GM12872 (cell line): Measurements from ENCODE around the gene OSBPL10.

Experiments
- TF ChIP-seq, protein P1 (sequence below): IDR thresholded peaks from 3 replicates; pipeline ENCODE4 v1.5.1; 2011; ENCODE audit warnings: low read depth, mild to moderate bottlenecking, low read length, moderate library complexity; ENCODE audit not compliant: insufficient read depth

The OSBPL10 gene

DNA sequence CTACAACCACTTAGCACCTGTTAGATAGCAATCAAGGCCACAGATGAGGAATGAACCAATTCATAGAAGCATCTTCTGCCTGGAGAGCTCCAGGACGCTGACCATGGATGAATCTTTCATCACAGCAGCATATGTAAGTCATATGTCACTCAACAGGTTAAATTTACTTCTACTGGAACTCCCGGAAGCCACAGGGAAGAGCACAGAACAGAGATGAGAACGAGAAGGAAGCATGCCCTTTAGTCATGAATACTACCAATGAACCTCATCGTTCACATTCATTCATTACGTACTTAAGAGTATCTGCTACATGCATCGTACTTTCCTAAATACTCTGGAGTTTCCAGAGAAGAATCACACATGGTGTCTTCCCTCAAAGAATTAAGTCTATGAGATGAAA is 255.5 kb downstream of the OSBPL10 start:
- TF ChIP-seq, protein P1, sequence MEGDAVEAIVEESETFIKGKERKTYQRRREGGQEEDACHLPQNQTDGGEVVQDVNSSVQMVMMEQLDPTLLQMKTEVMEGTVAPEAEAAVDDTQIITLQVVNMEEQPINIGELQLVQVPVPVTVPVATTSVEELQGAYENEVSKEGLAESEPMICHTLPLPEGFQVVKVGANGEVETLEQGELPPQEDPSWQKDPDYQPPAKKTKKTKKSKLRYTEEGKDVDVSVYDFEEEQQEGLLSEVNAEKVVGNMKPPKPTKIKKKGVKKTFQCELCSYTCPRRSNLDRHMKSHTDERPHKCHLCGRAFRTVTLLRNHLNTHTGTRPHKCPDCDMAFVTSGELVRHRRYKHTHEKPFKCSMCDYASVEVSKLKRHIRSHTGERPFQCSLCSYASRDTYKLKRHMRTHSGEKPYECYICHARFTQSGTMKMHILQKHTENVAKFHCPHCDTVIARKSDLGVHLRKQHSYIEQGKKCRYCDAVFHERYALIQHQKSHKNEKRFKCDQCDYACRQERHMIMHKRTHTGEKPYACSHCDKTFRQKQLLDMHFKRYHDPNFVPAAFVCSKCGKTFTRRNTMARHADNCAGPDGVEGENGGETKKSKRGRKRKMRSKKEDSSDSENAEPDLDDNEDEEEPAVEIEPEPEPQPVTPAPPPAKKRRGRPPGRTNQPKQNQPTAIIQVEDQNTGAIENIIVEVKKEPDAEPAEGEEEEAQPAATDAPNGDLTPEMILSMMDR = no peak

DNA sequence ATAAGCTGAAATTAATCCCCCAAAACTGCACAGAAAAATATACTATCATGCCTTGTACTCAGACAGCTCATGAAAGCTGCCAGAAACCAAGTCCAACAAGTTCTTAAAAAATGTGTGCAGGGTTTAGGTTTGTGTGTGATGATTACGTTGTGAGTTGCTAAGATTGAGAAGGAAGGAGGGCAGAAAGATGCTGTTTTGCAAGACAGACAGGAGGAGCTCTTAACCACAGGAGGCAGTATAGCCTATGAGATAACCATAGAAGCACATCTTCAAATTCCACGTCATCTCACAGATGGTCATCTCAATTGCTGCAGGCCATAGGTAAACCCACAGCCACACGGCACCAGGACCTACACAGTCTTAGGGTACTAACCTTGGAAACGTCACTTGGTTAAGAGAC is 256.4 kb downstream of the OSBPL10 start:
- TF ChIP-seq, protein P1 = peak; percentile 53

DNA sequence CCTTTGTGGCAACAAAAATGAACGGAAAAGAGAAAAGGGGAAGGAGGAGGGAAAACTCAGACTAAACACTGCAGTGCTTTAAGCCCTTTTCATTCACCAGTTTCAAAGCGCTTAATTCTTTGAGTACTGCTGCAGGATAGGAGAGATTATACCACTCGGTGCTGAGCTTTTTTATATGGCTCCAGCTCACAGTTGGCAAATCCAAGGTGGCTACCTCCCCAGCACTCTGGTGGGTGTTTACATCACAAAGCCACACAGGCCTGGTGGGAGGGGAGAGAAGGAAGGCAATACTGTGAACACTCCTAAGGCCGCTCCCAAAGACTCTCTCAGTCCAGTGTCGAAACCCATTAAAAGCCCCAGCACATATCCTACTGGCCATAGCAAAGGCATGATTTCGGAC is 256.9 kb downstream of the OSBPL10 start:
- TF ChIP-seq, protein P1 = no peak

DNA sequence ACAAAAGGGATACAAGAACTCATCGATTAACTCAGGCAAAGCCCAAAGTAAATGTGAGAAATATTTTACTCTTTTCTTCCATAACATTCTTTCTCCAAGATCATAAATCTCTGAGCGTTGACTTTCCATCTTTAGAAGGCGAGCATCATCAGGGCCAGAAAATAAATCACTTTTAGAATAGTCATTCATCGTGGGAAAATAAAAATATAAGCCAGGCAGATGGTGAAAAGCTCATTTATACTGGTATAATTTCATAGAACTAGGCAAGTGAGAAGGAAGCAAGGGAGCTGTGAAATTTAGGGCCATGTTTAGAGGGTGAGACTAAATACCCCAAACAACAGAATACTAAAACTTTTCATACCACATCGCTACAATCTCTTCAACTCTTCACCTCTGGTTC is 257.4 kb downstream of the OSBPL10 start:
- TF ChIP-seq, protein P1 = no peak

DNA sequence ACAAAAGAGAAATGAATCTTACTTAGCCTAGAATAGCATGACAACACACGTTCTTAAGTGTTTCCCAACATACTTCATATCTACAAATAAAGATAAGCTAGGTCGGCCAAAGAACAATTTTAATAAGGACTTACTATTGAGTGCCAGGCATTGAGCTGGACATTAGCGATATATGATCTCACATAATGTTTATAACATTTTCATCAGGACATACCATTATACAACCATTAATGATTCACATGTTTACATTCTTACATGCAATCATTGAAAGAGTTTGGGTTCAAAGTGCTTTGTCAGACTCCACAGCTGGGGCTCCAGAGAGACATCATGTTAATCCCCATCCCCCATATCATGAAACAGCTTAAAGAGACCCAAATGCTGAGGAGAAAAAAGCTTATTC is 259.4 kb downstream of the OSBPL10 start:
- TF ChIP-seq, protein P1 = no peak

DNA sequence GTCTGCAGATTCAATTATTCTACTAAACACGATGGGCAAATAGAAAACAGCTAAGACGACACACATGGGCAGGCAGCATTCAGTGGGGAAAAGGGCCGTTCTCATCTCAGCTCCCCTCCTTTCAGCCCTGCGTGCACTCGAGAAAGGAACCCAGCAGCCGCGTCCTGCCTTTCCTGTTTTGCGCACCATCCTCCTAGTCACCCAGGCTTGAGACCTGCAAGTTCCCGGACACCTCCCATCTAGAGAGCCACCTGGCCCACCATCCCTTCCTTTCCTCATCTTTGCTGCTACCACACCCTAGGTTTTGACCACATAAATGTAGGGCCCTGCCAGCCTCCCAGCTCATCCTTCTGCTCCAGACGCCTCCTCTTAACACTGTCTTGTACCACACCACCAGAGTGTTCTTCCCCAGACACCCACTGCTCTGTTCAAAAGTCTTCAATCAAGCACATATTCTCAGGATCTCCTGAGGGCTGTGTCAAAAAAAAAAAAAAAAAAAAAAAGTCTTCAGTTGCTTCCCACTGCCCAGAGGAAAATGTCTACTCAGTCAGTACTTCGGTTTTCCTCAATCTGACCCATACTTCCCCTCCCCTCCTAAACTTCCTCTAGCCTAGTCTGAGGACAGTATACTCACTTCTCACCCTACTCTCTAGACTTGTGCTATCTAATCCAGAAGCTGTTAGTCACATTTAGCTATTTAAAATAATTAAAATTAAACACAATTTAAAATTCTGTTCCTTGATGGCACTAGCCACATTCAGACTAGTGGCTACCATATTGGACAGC is 266.4 kb downstream of the OSBPL10 start:
- TF ChIP-seq, protein P1 = no peak

DNA sequence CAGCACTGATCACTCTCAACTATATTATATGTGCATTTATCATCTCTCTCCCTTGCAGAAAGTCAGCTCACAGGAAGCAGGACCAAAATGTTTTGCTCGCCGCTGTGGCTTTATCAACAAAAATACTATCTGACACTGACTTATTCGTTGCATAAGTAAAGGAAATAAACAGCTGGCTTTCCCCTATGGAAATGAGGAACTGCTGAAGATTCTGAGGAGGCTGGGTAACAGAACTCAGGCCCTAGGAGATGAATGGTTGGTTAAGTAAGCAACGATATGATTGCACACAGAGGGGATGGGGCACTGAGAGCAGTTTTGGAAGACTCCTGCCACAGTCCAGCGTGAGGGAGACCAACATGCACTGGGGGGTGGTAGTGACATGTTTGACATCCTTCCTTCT is 267.2 kb downstream of the OSBPL10 start:
- TF ChIP-seq, protein P1 = no peak
